HFF-Myc (cell line): ENCODE measurements around the gene TOP2B.

Experiments
- DNase-seq: peaks from one replicate; pipeline ENCODE4 v3.0.0-alpha.2; 2011; ENCODE audit warnings: low read depth; ENCODE audit errors: extremely low read depth
- H3K4me3 ChIP-seq: replicated peaks from 2 replicates; pipeline ENCODE4 v1.5.1; 2011; ENCODE audit warnings: low read depth, mild to moderate bottlenecking, control low read depth, low read length
- CTCF ChIP-seq: IDR thresholded peaks from 2 replicates; pipeline ENCODE4 v1.5.1; 2012; ENCODE audit warnings: mild to moderate bottlenecking, low read depth, low read length, control low read depth; ENCODE audit errors: missing control alignments

The TOP2B gene

GRCh38 chr3:25567806-25568524 is 96.7 kb downstream of the TOP2B start:
- TF ChIP-seq CTCF, result no peak
- no peak for DNase-seq
- no peak overlapping the region for H3K4me3 ChIP-seq

GRCh38 chr3:25567388-25567787 is 97.3 kb downstream of the TOP2B start:
- DNase-seq, result no peak
- no peak for TF ChIP-seq CTCF
- H3K4me3 ChIP-seq, result no peak overlapping the region

- peak; percentile 16 for TF ChIP-seq CTCF
- H3K4me3 ChIP-seq, result no peak overlapping the region
- no peak for DNase-seq
Measured at GRCh38 chr3:25566358-25566920, 98.3 kb downstream of the TOP2B start.

GRCh38 chr3:25565807-25566206 is 98.9 kb downstream of the TOP2B start:
- no peak for TF ChIP-seq CTCF
- H3K4me3 ChIP-seq, result no peak overlapping the region
- no peak for DNase-seq

GRCh38 chr3:25564075-25564474 is 100.6 kb downstream of the TOP2B start:
- no peak overlapping the region for H3K4me3 ChIP-seq
- TF ChIP-seq CTCF, result no peak

GRCh38 chr3:25563601-25564000 is 101.1 kb downstream of the TOP2B start:
- TF ChIP-seq CTCF, result no peak
- H3K4me3 ChIP-seq, result no peak overlapping the region
- no peak for DNase-seq

More at GRCh38 chr3:25564075-25564474, 100.6 kb downstream of the TOP2B start:
- no peak for DNase-seq
